Kidney capillary endothelial cell (primary cell): ENCODE results near the gene ZNF710.

Experiments used
- DNase-seq: peaks from one replicate; pipeline ENCODE4 v3.0.0-alpha.2; 2018; ENCODE audit warnings: low spot score

The ZNF710 gene

GRCh38 chr15:89997079-89997478 is 4.0 kb upstream of the ZNF710 start:
- DNase-seq = no peak

DNA sequence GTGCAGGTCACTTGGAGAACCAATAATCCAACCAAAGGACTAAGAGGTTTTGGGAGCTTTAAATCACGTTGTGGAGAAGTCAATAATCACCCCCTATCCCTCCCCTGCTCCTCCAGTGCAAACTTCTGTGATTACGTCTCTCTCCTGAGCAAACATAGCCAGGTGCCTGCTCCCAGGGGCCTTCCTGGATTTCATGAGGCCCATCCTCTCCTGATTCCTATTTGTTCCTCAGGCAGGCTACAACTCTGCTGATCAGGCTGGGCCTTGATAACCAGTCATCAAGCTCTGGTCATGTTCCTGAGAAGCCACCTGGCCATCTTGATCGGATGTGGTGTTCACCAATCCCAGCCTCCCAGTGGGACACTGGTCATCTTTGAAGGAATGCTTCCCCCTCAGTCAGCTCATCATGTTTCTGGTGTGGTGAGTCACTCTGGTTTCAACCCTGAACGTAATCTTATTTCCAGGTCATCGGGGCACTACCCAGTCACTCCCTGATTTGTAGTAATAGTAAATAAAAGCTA is 2.9 kb upstream of the ZNF710 start:
- peak; percentile 73 for DNase-seq

DNA sequence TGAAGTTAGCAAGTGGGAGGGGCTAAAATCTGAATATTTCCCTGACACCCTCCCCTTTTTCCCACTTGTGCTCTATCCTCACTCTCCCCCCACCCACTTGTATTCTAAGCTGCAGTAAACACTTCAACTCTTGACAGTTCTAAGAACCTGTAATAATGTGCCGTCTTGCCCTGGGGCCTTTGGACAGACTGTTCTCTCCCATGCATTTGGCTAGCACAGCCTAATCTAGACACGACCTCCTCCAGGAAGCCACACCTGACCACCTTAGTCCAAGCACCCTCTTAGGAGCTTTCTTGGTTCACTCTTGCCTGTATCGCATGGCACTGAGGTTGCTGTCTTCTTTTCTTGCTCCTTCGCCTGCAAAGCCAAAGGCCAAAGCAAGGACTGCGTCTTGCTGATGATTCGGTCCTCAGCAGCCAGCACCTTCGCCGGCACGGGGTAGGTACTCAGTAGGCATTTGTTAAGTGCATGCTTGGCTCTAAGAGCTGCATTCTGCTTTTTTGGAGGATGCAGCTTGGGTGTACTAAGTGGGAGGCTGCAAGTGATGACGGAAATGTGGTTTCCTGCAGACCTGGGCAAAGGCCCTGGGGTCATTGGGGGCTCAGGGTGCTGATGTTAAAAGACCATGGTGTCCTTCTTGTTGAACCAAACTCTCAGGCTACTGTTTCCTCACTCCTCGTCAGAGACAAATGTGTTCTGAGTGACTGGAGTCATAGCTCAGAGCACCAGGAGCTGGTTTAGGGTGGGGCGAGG is 2.0 kb upstream of the ZNF710 start:
- DNase-seq = no peak

- DNase-seq = peak; percentile 51
Measured at GRCh38 chr15:89999676-90000185, 1.4 kb upstream of the ZNF710 start.

- DNase-seq = peak; percentile 23
Measured at GRCh38 chr15:90000186-90001001, 730 bp upstream of the ZNF710 start.

- DNase-seq = peak; percentile 51
Measured at GRCh38 chr15:90001683-90002427, 731 bp downstream of the ZNF710 start.

DNA sequence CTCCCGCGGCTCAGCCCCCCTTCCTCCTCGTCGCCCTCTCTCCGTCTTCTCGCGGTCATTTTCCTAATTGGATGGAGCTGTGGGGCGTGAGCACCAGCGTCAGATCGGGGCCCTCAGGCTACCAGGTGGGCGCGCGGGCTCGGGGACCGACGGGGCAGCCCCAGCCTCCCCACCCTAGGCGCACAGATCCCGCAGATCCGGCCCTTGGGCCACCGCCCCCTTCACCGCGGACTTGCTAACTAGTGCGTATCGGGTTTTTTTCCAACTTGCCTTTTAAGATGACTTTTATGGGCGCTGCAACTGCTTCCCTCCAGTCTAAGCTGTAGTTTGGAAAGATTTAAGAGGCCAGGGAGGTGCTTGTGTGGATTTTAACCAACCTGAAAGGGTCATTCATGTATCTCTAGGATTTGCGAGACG is 1.3 kb downstream of the ZNF710 start:
- peak; percentile 34 for DNase-seq

DNA sequence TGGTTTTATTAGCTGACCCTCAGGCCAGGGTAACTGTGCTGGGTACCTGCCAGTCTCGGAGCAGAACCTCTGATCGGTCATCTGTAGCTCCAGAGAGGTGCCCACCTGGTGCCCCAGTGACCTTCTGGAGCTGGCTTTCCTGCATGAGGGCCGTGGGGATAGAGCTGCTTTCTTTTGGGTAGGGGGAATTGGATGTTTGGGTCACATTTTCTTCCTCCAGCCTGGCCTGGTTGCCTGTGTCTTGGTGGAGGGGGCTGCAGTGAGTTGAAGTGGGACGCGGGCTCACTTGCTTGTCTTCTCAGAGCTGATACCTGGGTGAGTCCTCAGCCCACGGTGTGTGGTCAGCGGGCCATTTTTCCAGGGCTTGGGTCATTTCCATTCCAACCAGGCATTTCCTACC is 2.6 kb downstream of the ZNF710 start:
- no peak for DNase-seq

- no peak for DNase-seq
Measured at GRCh38 chr15:90004252-90004651, 3.1 kb downstream of the ZNF710 start.

GRCh38 chr15:90004671-90005070 is 3.5 kb downstream of the ZNF710 start:
- DNase-seq = peak; percentile 96

DNA sequence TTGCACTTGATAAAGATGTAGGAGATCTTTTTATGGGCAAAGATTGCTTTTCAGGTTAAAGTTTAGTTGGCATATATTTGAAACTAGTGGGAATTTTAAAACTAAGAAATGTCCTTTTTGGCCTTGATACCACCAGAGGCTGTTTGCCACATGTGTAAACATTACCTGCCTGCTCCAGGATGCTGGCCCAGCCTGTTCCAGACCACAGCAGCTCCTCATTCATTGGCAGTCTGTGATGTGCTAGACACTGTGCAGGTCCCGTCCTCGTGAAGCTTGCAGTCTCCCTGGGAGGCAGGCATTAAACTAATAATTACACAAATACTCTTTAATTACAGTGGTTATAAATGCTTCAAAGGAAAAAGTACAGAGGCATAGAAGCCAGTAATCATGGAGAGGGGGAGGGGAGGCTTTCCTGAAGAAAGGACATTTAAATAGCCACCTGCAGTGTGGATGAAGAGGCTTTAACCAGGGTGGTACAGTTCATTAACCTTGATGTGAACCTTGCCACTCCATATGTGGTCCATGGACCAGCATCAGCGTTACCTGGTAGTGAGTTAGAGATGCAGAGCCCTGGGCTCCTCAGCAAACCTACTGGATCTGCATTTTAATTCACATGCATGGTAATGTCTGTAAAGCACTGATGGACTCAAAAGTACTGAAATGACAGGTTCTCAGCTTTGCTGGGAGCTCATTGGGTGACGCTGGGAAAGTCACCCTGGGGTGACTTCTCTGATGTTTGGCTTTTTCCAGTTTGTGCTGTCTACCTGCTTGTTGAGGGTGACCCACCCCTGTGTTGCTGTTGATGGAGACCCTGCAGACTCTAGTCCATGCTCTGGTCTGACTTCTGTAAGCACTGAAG is 5.3 kb downstream of the ZNF710 start:
- no peak for DNase-seq

GRCh38 chr15:90007076-90007460 is 5.9 kb downstream of the ZNF710 start:
- DNase-seq = no peak

- no peak for DNase-seq
Measured at GRCh38 chr15:90008607-90009006, 7.5 kb downstream of the ZNF710 start.

- DNase-seq = no peak
Measured at GRCh38 chr15:90009301-90010022, 8.3 kb downstream of the ZNF710 start.

DNA sequence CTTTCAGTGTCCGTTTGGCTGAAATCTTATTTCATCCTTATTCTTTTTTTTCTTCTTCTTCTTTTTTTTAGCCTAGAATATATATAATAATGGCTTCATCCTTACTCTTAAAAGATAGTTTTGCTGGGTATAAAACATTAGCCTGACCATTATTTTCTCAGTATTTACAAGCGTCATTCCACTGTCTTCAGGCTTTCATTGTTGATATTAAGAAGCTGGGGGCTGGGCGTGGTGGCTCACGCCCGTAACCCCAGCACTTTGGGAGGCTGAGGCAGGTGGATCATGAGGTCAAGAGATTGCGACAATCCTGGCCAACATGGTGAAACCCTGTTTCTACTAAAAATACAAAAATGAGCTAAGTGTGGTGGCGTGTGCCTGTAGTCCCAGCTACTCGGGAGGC is 10.6 kb downstream of the ZNF710 start:
- no peak for DNase-seq

- DNase-seq = peak; percentile 44
Measured at GRCh38 chr15:90013503-90013937, 12.4 kb downstream of the ZNF710 start.

DNA sequence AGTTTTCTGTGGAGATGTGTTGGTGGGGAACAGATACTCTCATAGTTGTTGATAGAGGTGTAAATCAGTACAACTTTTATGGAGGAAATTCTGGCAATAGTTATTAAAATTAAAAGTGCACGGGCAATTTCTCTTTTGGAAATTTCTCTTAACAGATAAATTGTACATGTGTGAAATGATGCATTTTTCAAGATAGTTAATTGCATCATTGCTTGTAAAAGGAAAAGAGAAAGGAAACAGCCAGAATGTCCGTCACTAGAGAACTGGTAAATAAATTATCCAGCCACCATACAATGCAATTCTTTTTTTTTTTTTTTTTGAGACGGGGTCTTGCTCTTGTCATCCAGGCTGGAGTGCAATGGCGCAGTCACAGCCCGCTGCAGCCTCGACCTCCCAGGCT is 14.2 kb downstream of the ZNF710 start:
- no peak for DNase-seq

- no peak for DNase-seq
Measured at GRCh38 chr15:90015749-90016148, 14.6 kb downstream of the ZNF710 start.

DNA sequence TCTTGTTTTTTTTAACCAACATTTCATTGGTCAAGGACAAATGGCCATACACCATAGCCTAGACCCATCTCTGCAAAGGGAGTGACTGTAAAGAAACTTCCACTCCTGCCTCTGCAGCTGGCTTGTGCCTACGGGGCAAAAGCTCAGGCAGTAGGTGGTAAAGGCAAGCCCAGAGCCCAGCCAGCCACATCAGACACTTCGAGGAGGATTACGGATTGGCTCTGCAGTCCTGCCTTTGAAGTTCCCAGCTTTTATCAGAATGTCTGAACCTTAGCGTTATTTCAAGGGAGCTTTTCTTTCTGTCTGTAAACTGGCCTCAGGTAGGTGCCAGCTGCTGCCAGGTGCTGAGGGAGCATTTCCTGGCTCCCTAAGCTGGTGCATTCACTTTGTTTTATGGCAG is 15.6 kb downstream of the ZNF710 start:
- no peak for DNase-seq

DNA sequence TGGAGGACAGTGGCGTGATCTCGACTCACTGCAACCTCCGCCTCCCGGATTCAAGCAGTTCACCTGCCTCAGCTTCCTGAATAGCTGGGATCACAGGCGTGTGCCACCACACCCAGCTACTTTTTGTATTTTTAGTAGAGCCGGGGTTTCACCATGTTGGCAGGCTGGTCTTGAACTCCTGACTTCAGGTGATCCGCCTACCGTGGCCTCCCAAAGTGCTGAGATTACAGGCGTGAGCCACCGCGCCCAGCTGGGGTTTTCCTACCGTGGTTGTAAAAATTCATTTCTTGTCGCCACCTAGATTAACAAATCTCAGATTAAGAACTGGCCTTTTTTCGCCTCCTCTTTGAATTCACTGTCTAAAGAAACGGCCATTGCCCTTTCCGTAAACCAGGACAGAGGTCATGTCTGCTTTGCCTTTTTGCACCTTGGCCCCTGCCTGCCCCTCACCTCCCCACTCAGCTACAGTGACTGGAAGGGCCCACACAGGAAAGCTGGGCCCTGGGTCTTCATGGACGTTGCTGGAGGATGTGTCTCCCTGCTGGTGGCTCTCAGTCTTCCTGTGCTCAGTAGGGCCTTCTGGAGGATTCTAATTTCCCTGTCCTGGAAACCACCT is 17.2 kb downstream of the ZNF710 start:
- peak; percentile 25 for DNase-seq
